Heart left ventricle (tissue), 13 donors: ENCODE results near the gene ZFP30.

Experiments
- CTCF ChIP-seq, 12 donors: fragments of 200-600 bp; sonication (generic) in 4 of 12; IDR thresholded peaks; one replicate each; pipeline versions ENCODE4 v1.5.0 to v1.8.0; 2018 to 2022; ENCODE audit warnings: antibody characterized with exemption in 12 of 12, mild to moderate bottlenecking in 5 of 12
- POLR2A ChIP-seq, 2 donors: fragments of 450-650 bp; IDR thresholded peaks; one replicate each; pipeline ENCODE4 v1.6.1; 2017; ENCODE audit warnings: antibody characterized with exemption in 2 of 2, mild to moderate bottlenecking in 2 of 2, moderate library complexity in 2 of 2
- donor health status: ischemic (EF 13 %, LVEDD 7.1; RV severe dilation, severe dysfunction).
- donor health status: DM: no; HTN: yes; CAD: no.
- donor health status: DM: no; HTN: no; CAD: no.
- donor health status: ischemic (EF 25% LVEDD 6.9; RV normal size, moderate dysfunction).
- donor health status: ischemic (EF 25% LVEDD 5.7; RV mildly dilated, moderate dysfunction).
- donor health status: ischemic (EF 35%, LVEDD 5.7; RV mildly dilated, moderate dysfunction).
- donor health status: nonischemic (EF 11% LVEDD 7.7; RV severe dilation, severe dysfunction).
- donor health status: DM: yes; HTN: yes; CAD: no.
- donor health status: PGD.
- donor health status: ischemic (EF 29% LVEDD 5.4; RV normal size, mild dysfunction).
- donor health status: nonischemic (EF 23%, LVEDD 6.1; RV moderate dilation, normal function).

DNA sequence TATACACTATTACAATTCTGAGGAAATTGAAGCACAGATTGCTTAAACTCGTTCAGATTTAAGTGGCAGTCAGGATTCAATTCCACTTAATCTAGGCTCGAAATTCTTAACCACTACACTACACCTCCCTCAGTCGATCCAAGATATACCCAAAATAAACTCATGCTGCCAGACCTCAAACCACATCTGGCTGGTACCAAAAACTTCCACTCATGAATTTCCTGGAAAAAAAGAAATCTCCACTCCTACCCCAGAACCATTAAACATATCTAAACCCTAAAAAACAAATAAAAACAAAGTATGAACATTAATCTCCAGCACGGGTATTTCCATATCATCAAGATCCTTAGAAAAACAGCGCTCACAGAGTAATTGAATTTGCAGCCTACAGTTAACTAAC is 1.1 kb downstream of the ZFP30 start:
- TF ChIP-seq CTCF (IDR thresholded peaks at IDR 0.05) (no peak), POLR2A (IDR thresholded peaks at IDR 0.05) (no peak)
